Endodermal cell (in vitro differentiated cells): Measurements from ENCODE around the gene SSRP1. TPM values are rescaled to one million over a fixed set of nuclear protein-coding genes. Genes with fewer than 3 reads are reported as not detected.

ENCODE experiments used
- DNase-seq: peaks from one replicate; pipeline ENCODE4 v3.0.0-alpha.2; 2017
- H3K27ac ChIP-seq: 2 replicates; pipeline ENCODE4 v1.5.1; 2013; ENCODE audit warnings: mild to moderate bottlenecking, low read depth, low read length, moderate library complexity
- H3K27me3 ChIP-seq: 2 replicates; pipeline ENCODE4 v1.6.1; 2013; ENCODE audit warnings: mild to moderate bottlenecking, low read length, moderate library complexity; ENCODE audit not compliant: insufficient read depth, control insufficient read depth, poor library complexity, severe bottlenecking
- H3K36me3 ChIP-seq: 2 replicates; pipeline ENCODE4 v1.7.0; 2013; ENCODE audit warnings: mild to moderate bottlenecking, low read length, moderate library complexity; ENCODE audit not compliant: control insufficient read depth, insufficient read depth
- H3K4me1 ChIP-seq: one replicate; pipeline ENCODE4 v1.7.0; 2013; ENCODE audit warnings: low read length; ENCODE audit not compliant: control insufficient read depth, insufficient read depth
- H3K4me3 ChIP-seq: 2 replicates; pipeline ENCODE4 v1.5.1; 2013; ENCODE audit warnings: mild to moderate bottlenecking, low read length, moderate library complexity
- H3K9ac ChIP-seq: 2 replicates; pipeline ENCODE4 v1.6.1; 2013; ENCODE audit warnings: mild to moderate bottlenecking, low read length, moderate library complexity; ENCODE audit not compliant: poor library complexity, severe bottlenecking; ENCODE audit errors: extremely low read depth
- H3K9me3 ChIP-seq: 2 replicates; pipeline ENCODE4 v1.6.1; 2013; ENCODE audit warnings: mild to moderate bottlenecking, low read length, moderate library complexity; ENCODE audit not compliant: control insufficient read depth
- H3K27ac Mint-ChIP-seq: 2 replicates; pipeline ENCODE4 v1.8.0; 2020; ENCODE audit warnings: mixed read lengths
- H3K27me3 Mint-ChIP-seq: 2 replicates; pipeline ENCODE4 v1.8.0; 2021; ENCODE audit warnings: mild to moderate bottlenecking, mixed read lengths; ENCODE audit not compliant: insufficient read depth
- H3K36me3 Mint-ChIP-seq: 2 replicates; pipeline ENCODE4 v1.8.0; 2020; ENCODE audit warnings: low read depth, mixed read lengths
- H3K4me1 Mint-ChIP-seq: 2 replicates; pipeline ENCODE4 v1.8.0; 2020; ENCODE audit warnings: mixed read lengths
- H3K4me3 Mint-ChIP-seq: 2 replicates; pipeline ENCODE4 v1.8.0; 2020; ENCODE audit warnings: mild to moderate bottlenecking, moderate library complexity, mixed read lengths
- H3K9me3 Mint-ChIP-seq: 2 replicates; pipeline ENCODE4 v1.8.0; 2020; ENCODE audit warnings: mild to moderate bottlenecking, mixed read lengths
- CTCF ChIP-seq: fragments of 200-600 bp; sonication (generic); conservative IDR thresholded peaks from 2 replicates; pipeline ENCODE4 v1.5.0; 2021; ENCODE audit warnings: antibody characterized with exemption, mild to moderate bottlenecking
- WGBS, 2 experiments: methylation state at CpG; one replicate each; pipeline versions ENCODE4 v1.1.5 to v1.1.7; 2013; ENCODE audit warnings: missing lambda C conversion rate in 2 of 2, mixed read lengths in 1 of 2; ENCODE audit not compliant: insufficient coverage in 1 of 2, insufficient read length in 1 of 2; 5-methylcytosine and 5-hydroxymethylcytosine counted together
- total RNA-seq, 2 donors: library from RNA; stranded (reverse); fragmentation: NEBNext Ultra II Directional in 1 of 2; extraction: Animal tissue kit (Norgen Biotek cat#: 25700) in 1 of 2; gene quantifications; 2 replicates in 1 of 2; 3 replicates in 1 of 2; pipeline ENCODE4 v1.2.1, GENCODE V29; 2021

The SSRP1 gene
- total RNA-seq, 2 donors from 2014 or later: 145 to 182 TPM

- Mint-ChIP-seq H3K9me3 (peaks cover 3% of the 10 kb centered on the region), H3K4me3 (no peak overlapping the region), H3K27me3 (peaks cover 20% of the 10 kb centered on the region), H3K27ac (no peak overlapping the region), H3K4me1 (peaks cover 17% of the 10 kb centered on the region), H3K36me3 (no peaks in the 10 kb centered on the region)
- no peak overlapping the region for H3K27ac ChIP-seq
- peaks cover 1% of the 10 kb centered on the region for H3K27me3 ChIP-seq
- DNase-seq: no peak
- no peaks in the 10 kb centered on the region for H3K36me3 ChIP-seq
- no peak overlapping the region for H3K9ac ChIP-seq
- no peaks in the 10 kb centered on the region for H3K9me3 ChIP-seq
- TF ChIP-seq CTCF: no peak
- no peaks in the 10 kb centered on the region for H3K4me1 ChIP-seq
- no peak overlapping the region for H3K4me3 ChIP-seq
- 86 to 87% methylated on average over 4 of the region's 4 CpGs for WGBS, 2 experiments
Measured at GRCh38 chr11:57353852-57354251, 18.2 kb upstream of the SSRP1 start.

GRCh38 chr11:57353446-57353845, 17.8 kb upstream of the SSRP1 start:
- no peaks in the 10 kb centered on the region for H3K4me1 ChIP-seq
- H3K9me3 ChIP-seq: no peaks in the 10 kb centered on the region
- Mint-ChIP-seq H3K27me3 (peaks cover 24% of the 10 kb centered on the region), H3K27ac (no peak overlapping the region), H3K36me3 (no peaks in the 10 kb centered on the region), H3K4me1 (peaks cover 14% of the 10 kb centered on the region), H3K9me3 (peaks cover 3% of the 10 kb centered on the region), H3K4me3 (no peak overlapping the region)
- H3K4me3 ChIP-seq: no peak overlapping the region
- TF ChIP-seq CTCF: no peak
- H3K9ac ChIP-seq: no peak overlapping the region
- no peak for DNase-seq
- H3K27me3 ChIP-seq: peaks cover 4% of the 10 kb centered on the region
- 54 to 73% methylated on average over 1 to 4 of the region's 4 CpGs for WGBS, 2 experiments
- H3K36me3 ChIP-seq: no peaks in the 10 kb centered on the region
- H3K27ac ChIP-seq: peak overlapping the region; percentile 54

GRCh38 chr11:57353036-57353435, 17.3 kb upstream of the SSRP1 start:
- peak overlapping the region; percentile 54 for H3K27ac ChIP-seq
- 68 to 83% methylated on average over 3 to 5 of the region's 5 CpGs for whole genome bisulfite sequencing, 2 experiments
- H3K27me3 Mint-ChIP-seq: peaks cover 27% of the 10 kb centered on the region
- no peak overlapping the region for H3K4me3 Mint-ChIP-seq
- no peaks in the 10 kb centered on the region for H3K36me3 ChIP-seq
- H3K4me3 ChIP-seq: no peak overlapping the region
- peaks cover 8% of the 10 kb centered on the region for H3K27me3 ChIP-seq
- H3K9ac ChIP-seq: no peak overlapping the region
- no peaks in the 10 kb centered on the region for H3K4me1 ChIP-seq
- no peaks in the 10 kb centered on the region for H3K36me3 Mint-ChIP-seq
- DNase-seq: no peak
- no peaks in the 10 kb centered on the region for H3K9me3 ChIP-seq
- H3K9me3 Mint-ChIP-seq: peaks cover 3% of the 10 kb centered on the region
- peaks cover 14% of the 10 kb centered on the region for H3K4me1 Mint-ChIP-seq
- H3K27ac Mint-ChIP-seq: no peak overlapping the region
- no peak for TF ChIP-seq CTCF
